H1 (cell line): ENCODE results near the gene PDE6B. TPM values are rescaled to one million over a fixed set of nuclear protein-coding genes. Genes with fewer than 3 reads are reported as not detected.

Experiments
- CBX8 ChIP-seq: fragments of 300-800, 300-1000 bp; sonication (generic); IDR thresholded peaks from 2 replicates; pipeline ENCODE4 v1.7.1; 2016; ENCODE audit warnings: low read depth, low read length, borderline replicate concordance
- GABPA ChIP-seq: IDR thresholded peaks from 2 replicates; pipeline ENCODE4 v1.6.1; 2011; ENCODE audit warnings: mild to moderate bottlenecking, low read length, moderate library complexity, borderline replicate concordance; ENCODE audit not compliant: insufficient read depth
- HDAC2 ChIP-seq, 2 experiments: fragments of 300-600 bp in 1 of 2; sonication (generic) in 1 of 2; IDR thresholded peaks; 2 replicates each; pipeline ENCODE4 v1.6.1; 2011 to 2012; ENCODE audit warnings: low read depth in 2 of 2, low read length in 2 of 2, mild to moderate bottlenecking in 2 of 2, moderate library complexity in 2 of 2, borderline replicate concordance in 1 of 2, inconsistent platforms in 1 of 2
- JUND ChIP-seq: IDR thresholded peaks from 2 replicates; pipeline ENCODE4 v1.6.1; 2011; ENCODE audit warnings: mild to moderate bottlenecking, improper control_type of control experiment, low read length
- KDM5A ChIP-seq: fragments of 200-600 bp; IDR thresholded peaks from 2 replicates; pipeline ENCODE4 v1.7.1; 2012; ENCODE audit warnings: mild to moderate bottlenecking, low read length, inconsistent platforms, mixed read lengths
- RXRA ChIP-seq: IDR thresholded peaks from 2 replicates; pipeline ENCODE4 v1.6.1; 2011; ENCODE audit warnings: low read depth, mild to moderate bottlenecking, low read length, moderate library complexity; ENCODE audit not compliant: insufficient read depth
- TAF1 ChIP-seq: IDR thresholded peaks from 2 replicates; pipeline ENCODE4 v1.6.1; 2011; ENCODE audit warnings: mild to moderate bottlenecking, low read depth, low read length
- polyA plus RNA-seq, 7 experiments: library from polyadenylated mRNA; depleted of rRNA in 3 of 7; stranded (reverse) in 5 of 7; unstranded in 2 of 7; fragments of >200 nt in 5 of 7; fragments of 200-250 nt in 2 of 7; gene quantifications; 1 replicate in 5 of 7; 2 replicates in 1 of 7; 4 replicates in 1 of 7; pipeline versions ENCODE4 v1.2.1 to v1.2.3, GENCODE V29; 2011 to 2013; ENCODE audit warnings: missing spikeins in 2 of 7, mixed read lengths in 2 of 7
- total RNA-seq: library from RNA; stranded (reverse); fragmentation: NEBNext Ultra II Directional; extraction: Animal tissue kit (Norgen Biotek cat#: 25700); gene quantifications from 2 replicates; pipeline ENCODE4 v1.2.1, GENCODE V29; 2021
- TF ChIP-seq, protein P1 (sequence below): fragments of 300-600 bp; sonication (generic); IDR thresholded peaks from 2 replicates; pipeline ENCODE4 v1.7.1; 2012; ENCODE audit warnings: low read length, moderate library complexity, mild to moderate bottlenecking, inconsistent platforms; ENCODE audit not compliant: insufficient replicate concordance

PDE6B gene
- total and polyA plus RNA-seq, 2 of the 8 experiments (the other 6 are each of a cell fraction or from before 2014, with no cell fraction given), result 4.1 to 8.4 TPM

GRCh38 chr4:674172-675035 is 49.0 kb downstream of the PDE6B start, which contains the start of the genes ATP5ME and MYL5 (continued):
- TF ChIP-seq, protein P1, sequence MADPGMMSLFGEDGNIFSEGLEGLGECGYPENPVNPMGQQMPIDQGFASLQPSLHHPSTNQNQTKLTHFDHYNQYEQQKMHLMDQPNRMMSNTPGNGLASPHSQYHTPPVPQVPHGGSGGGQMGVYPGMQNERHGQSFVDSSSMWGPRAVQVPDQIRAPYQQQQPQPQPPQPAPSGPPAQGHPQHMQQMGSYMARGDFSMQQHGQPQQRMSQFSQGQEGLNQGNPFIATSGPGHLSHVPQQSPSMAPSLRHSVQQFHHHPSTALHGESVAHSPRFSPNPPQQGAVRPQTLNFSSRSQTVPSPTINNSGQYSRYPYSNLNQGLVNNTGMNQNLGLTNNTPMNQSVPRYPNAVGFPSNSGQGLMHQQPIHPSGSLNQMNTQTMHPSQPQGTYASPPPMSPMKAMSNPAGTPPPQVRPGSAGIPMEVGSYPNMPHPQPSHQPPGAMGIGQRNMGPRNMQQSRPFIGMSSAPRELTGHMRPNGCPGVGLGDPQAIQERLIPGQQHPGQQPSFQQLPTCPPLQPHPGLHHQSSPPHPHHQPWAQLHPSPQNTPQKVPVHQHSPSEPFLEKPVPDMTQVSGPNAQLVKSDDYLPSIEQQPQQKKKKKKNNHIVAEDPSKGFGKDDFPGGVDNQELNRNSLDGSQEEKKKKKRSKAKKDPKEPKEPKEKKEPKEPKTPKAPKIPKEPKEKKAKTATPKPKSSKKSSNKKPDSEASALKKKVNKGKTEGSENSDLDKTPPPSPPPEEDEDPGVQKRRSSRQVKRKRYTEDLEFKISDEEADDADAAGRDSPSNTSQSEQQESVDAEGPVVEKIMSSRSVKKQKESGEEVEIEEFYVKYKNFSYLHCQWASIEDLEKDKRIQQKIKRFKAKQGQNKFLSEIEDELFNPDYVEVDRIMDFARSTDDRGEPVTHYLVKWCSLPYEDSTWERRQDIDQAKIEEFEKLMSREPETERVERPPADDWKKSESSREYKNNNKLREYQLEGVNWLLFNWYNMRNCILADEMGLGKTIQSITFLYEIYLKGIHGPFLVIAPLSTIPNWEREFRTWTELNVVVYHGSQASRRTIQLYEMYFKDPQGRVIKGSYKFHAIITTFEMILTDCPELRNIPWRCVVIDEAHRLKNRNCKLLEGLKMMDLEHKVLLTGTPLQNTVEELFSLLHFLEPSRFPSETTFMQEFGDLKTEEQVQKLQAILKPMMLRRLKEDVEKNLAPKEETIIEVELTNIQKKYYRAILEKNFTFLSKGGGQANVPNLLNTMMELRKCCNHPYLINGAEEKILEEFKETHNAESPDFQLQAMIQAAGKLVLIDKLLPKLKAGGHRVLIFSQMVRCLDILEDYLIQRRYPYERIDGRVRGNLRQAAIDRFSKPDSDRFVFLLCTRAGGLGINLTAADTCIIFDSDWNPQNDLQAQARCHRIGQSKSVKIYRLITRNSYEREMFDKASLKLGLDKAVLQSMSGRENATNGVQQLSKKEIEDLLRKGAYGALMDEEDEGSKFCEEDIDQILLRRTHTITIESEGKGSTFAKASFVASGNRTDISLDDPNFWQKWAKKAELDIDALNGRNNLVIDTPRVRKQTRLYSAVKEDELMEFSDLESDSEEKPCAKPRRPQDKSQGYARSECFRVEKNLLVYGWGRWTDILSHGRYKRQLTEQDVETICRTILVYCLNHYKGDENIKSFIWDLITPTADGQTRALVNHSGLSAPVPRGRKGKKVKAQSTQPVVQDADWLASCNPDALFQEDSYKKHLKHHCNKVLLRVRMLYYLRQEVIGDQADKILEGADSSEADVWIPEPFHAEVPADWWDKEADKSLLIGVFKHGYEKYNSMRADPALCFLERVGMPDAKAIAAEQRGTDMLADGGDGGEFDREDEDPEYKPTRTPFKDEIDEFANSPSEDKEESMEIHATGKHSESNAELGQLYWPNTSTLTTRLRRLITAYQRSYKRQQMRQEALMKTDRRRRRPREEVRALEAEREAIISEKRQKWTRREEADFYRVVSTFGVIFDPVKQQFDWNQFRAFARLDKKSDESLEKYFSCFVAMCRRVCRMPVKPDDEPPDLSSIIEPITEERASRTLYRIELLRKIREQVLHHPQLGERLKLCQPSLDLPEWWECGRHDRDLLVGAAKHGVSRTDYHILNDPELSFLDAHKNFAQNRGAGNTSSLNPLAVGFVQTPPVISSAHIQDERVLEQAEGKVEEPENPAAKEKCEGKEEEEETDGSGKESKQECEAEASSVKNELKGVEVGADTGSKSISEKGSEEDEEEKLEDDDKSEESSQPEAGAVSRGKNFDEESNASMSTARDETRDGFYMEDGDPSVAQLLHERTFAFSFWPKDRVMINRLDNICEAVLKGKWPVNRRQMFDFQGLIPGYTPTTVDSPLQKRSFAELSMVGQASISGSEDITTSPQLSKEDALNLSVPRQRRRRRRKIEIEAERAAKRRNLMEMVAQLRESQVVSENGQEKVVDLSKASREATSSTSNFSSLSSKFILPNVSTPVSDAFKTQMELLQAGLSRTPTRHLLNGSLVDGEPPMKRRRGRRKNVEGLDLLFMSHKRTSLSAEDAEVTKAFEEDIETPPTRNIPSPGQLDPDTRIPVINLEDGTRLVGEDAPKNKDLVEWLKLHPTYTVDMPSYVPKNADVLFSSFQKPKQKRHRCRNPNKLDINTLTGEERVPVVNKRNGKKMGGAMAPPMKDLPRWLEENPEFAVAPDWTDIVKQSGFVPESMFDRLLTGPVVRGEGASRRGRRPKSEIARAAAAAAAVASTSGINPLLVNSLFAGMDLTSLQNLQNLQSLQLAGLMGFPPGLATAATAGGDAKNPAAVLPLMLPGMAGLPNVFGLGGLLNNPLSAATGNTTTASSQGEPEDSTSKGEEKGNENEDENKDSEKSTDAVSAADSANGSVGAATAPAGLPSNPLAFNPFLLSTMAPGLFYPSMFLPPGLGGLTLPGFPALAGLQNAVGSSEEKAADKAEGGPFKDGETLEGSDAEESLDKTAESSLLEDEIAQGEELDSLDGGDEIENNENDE, result no peak
- TF ChIP-seq HDAC2 (IDR thresholded peaks at IDR 0.05; ENCODE audit: borderline replicate concordance in 1 of 2, low read depth in 2 of 2, low read length in 2 of 2), result 0 out of 4 replicates have a peak, but pooled peaks of 1 of the 2 experiments have one; percentile 37
- no peak for TF ChIP-seq CBX8
- peak; percentile 89 for TF ChIP-seq TAF1
- peak; percentile 87 for TF ChIP-seq KDM5A
- peak; percentile 95 for TF ChIP-seq JUND
- peak; percentile 93 for TF ChIP-seq GABPA
- TF ChIP-seq RXRA, result no peak
